K562 (cell line): ENCODE measurements around the gene CISD3. TPM values are rescaled to one million over a fixed set of nuclear protein-coding genes. Genes with fewer than 3 reads are reported as not detected.

ENCODE experiments used
- CEBPB ChIP-seq: fragments of 450-650 bp; IDR thresholded peaks from 2 replicates; pipeline ENCODE4 v1.6.1; 2016; ENCODE audit warnings: missing genetic modification characterization, missing compliant biosample characterization
- FOXP1 ChIP-seq: sonication (generic); formaldehyde crosslinking; IDR thresholded peaks from 2 replicates; pipeline ENCODE4 v1.8.0; 2022; ENCODE audit warnings: mild to moderate bottlenecking, missing genetic modification reagents
- FUS ChIP-seq: fragments of 200-400 bp; formaldehyde crosslinking; optimal IDR thresholded peaks from 2 replicates; pipeline ENCODE3; 2017; ENCODE audit warnings: low read depth, low read length
- HCFC1 ChIP-seq: IDR thresholded peaks from 2 replicates; pipeline ENCODE4 v1.6.1; 2012; ENCODE audit warnings: low read depth, low read length, improper control_type of control experiment
- ID3 ChIP-seq, 2 experiments: fragments of 250-450 bp in 1 of 2; fragments of 450-650 bp in 1 of 2; sonication (Bioruptor Pico) in 1 of 2; IDR thresholded peaks; 2 replicates each; pipeline versions ENCODE4 v1.6.1 to v1.8.0; 2016 to 2021; ENCODE audit warnings: mild to moderate bottlenecking in 2 of 2, moderate library complexity in 2 of 2, missing compliant biosample characterization in 1 of 2, missing genetic modification characterization in 1 of 2
- MCM7 ChIP-seq, 2 experiments: fragments of 450-650 bp; IDR thresholded peaks; 2 replicates each; pipeline ENCODE4 v1.6.1; 2016 to 2018
- MED1 ChIP-seq: sonication (generic); formaldehyde crosslinking; IDR thresholded peaks from 2 replicates; pipeline ENCODE4 v1.8.1; 2023; ENCODE audit warnings: missing genetic modification reagents, borderline replicate concordance
- MTA2 ChIP-seq: fragments of 450-650 bp; IDR thresholded peaks from 2 replicates; pipeline ENCODE4 v1.6.1; 2016; ENCODE audit warnings: low read depth
- MTA3 ChIP-seq: fragments of 450-650 bp; formaldehyde crosslinking; IDR thresholded peaks from 2 replicates; pipeline ENCODE4 v1.6.1; 2017; ENCODE audit warnings: mild to moderate bottlenecking, borderline replicate concordance
- NELFE ChIP-seq: IDR thresholded peaks from 2 replicates; pipeline ENCODE4 v1.6.1; 2011; ENCODE audit warnings: mild to moderate bottlenecking; ENCODE audit not compliant: insufficient read depth, insufficient read length
- NFRKB ChIP-seq: fragments of 450-650 bp; IDR thresholded peaks from 2 replicates; pipeline ENCODE4 v1.6.1; 2016; ENCODE audit warnings: low read depth
- NR2C2 ChIP-seq, 2 experiments: fragments of 200-800 bp in 1 of 2; sonication (Bioruptor generic) in 1 of 2; sonication (generic) in 1 of 2; formaldehyde crosslinking in 1 of 2; IDR thresholded peaks; 2 replicates each; pipeline versions ENCODE4 v1.6.1 to v1.8.0; 2016 to 2022; ENCODE audit warnings: mild to moderate bottlenecking in 1 of 2, missing compliant biosample characterization in 1 of 2, missing genetic modification characterization in 1 of 2, missing genetic modification reagents in 1 of 2
- PTTG1 ChIP-seq: fragments of 450-650 bp; IDR thresholded peaks from 2 replicates; pipeline ENCODE4 v1.6.1; 2016; ENCODE audit warnings: low read depth, mild to moderate bottlenecking, missing genetic modification characterization, missing compliant biosample characterization
- RBM15 ChIP-seq: fragments of 200-400 bp; formaldehyde crosslinking; IDR thresholded peaks from 2 replicates; pipeline ENCODE4 v1.6.1; 2018; ENCODE audit warnings: mild to moderate bottlenecking, low read length, moderate library complexity; ENCODE audit not compliant: insufficient read depth
- SOX6 ChIP-seq: fragments of 450-650 bp; IDR thresholded peaks from 2 replicates; pipeline ENCODE4 v1.6.1; 2014; ENCODE audit warnings: mild to moderate bottlenecking
- TRIM24 ChIP-seq, 2 experiments: fragments of 450-650 bp; IDR thresholded peaks; 2 replicates each; pipeline ENCODE4 v1.6.1; 2016
- ZNF12 ChIP-seq: sonication (generic); formaldehyde crosslinking; IDR thresholded peaks from 2 replicates; pipeline ENCODE4 v1.4.0; 2020; ENCODE audit warnings: mild to moderate bottlenecking, missing genetic modification reagents
- ZNF512 ChIP-seq: IDR thresholded peaks from 2 replicates; pipeline ENCODE4 v1.6.1; 2016; ENCODE audit warnings: missing genetic modification characterization, missing compliant biosample characterization
- ZNF766 ChIP-seq: fragments of 200-800 bp; sonication (Bioruptor generic); conservative IDR thresholded peaks from 2 replicates; pipeline ENCODE4 v1.6.1; 2016; ENCODE audit warnings: missing genetic modification characterization, missing compliant biosample characterization
- ZNF77 ChIP-seq: fragments of 250-450 bp; sonication (Bioruptor Pico); IDR thresholded peaks from 2 replicates; pipeline ENCODE4 v1.5.0; 2020
- polyA plus RNA-seq, 8 experiments: library from polyadenylated mRNA; depleted of rRNA in 4 of 8; stranded (reverse) in 5 of 8; unstranded in 3 of 8; fragments of >200 nt; fragmentation: Nextera tagmentation in 2 of 8; fragmentation: Illumina TruSeq in 1 of 8; extraction: Ambion mirVana in 2 of 8; extraction: Trizol in 1 of 8; gene quantifications; 2 replicates each; pipeline versions ENCODE4 v1.2.1 to v1.2.3, GENCODE V29; 2011 to 2014; ENCODE audit warnings: inconsistent platforms in 1 of 8, missing spikeins in 1 of 8
- total RNA-seq, 7 experiments: library from RNA; depleted of rRNA in 6 of 7; stranded (reverse); fragments of >200 nt in 6 of 7; fragmentation: Illumina TruSeq in 2 of 7; extraction: Trizol in 2 of 7; gene quantifications; 2 replicates each; pipeline versions ENCODE4 v1.2.1 to v1.2.3, GENCODE V29; 2011 to 2021; ENCODE audit warnings: low replicate concordance in 1 of 7
- TF ChIP-seq, protein P1 (sequence below): IDR thresholded peaks from 2 replicates; pipeline ENCODE4 v1.6.1; 2011; ENCODE audit not compliant: insufficient read length; ENCODE audit errors: extremely low read depth
- TF ChIP-seq, protein P2 (sequence below): fragments of 450-650 bp; conservative IDR thresholded peaks from 2 replicates; pipeline ENCODE4 v1.6.1; 2016; ENCODE audit warnings: missing genetic modification characterization, low read depth, mild to moderate bottlenecking, missing compliant biosample characterization, moderate library complexity

The CISD3 gene
- total and polyA plus RNA-seq, 9 of the 15 experiments (the other 6 are each of a cell fraction or from before 2014, with no cell fraction given), result 5.0 to 60.7 (median 15.7) TPM

GRCh38 chr17:38752308-38753070, 22.3 kb downstream of the CISD3 start, which contains the start of gene PSMB3 (continued):
- TF ChIP-seq NR2C2 (CRISPR knock-in tag; IDR thresholded peaks at IDR 0.05), result peak; percentile 71
- TF ChIP-seq NR2C2 (tag; IDR thresholded peaks at IDR 0.05), result peak; percentile 93
- no peak for TF ChIP-seq ZNF766 (CRISPR knock-in tag)
- TF ChIP-seq ZNF77 (CRISPR knock-in tag), result no peak
- no peak for TF ChIP-seq NELFE
- TF ChIP-seq FUS, result no peak
- TF ChIP-seq RBM15, result no peak
- TF ChIP-seq CEBPB (tag), result peak; percentile 92
- TF ChIP-seq FOXP1 (CRISPR knock-in tag), result no peak
- peak; percentile 77 for TF ChIP-seq MTA3
- TF ChIP-seq, protein P1, sequence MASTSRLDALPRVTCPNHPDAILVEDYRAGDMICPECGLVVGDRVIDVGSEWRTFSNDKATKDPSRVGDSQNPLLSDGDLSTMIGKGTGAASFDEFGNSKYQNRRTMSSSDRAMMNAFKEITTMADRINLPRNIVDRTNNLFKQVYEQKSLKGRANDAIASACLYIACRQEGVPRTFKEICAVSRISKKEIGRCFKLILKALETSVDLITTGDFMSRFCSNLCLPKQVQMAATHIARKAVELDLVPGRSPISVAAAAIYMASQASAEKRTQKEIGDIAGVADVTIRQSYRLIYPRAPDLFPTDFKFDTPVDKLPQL, result no peak
- no peak for TF ChIP-seq ZNF512 (tag)
- no peak for TF ChIP-seq ZNF12 (CRISPR knock-in tag)
- TF ChIP-seq TRIM24 (IDR thresholded peaks at IDR 0.05), result no peak
- no peak for TF ChIP-seq NFRKB
- TF ChIP-seq PTTG1 (tag), result no peak
- peak; percentile 73 for TF ChIP-seq HCFC1
- no peak for TF ChIP-seq MED1
- no peak for TF ChIP-seq MCM7 (IDR thresholded peaks at IDR 0.05)
- no peak for TF ChIP-seq MTA2
- TF ChIP-seq, protein P2, sequence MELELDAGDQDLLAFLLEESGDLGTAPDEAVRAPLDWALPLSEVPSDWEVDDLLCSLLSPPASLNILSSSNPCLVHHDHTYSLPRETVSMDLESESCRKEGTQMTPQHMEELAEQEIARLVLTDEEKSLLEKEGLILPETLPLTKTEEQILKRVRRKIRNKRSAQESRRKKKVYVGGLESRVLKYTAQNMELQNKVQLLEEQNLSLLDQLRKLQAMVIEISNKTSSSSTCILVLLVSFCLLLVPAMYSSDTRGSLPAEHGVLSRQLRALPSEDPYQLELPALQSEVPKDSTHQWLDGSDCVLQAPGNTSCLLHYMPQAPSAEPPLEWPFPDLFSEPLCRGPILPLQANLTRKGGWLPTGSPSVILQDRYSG (tag), result no peak
- TF ChIP-seq SOX6, result 0 out of 2 replicates have a peak, but pooled peaks have one; percentile 17
- no peak for TF ChIP-seq ID3 (CRISPR knock-in tag; IDR thresholded peaks at IDR 0.05)
- no peak for TF ChIP-seq ID3 (tag; IDR thresholded peaks at IDR 0.05)
